WTC11 (cell line): ENCODE results near the gene GRIN3B. TPM values are rescaled to one million over a fixed set of nuclear protein-coding genes. Genes with fewer than 3 reads are reported as not detected.

Experiments
- ATAC-seq: fragments of 200-7000 bp; cut with Tn5 transposase; 2 replicates; pipeline ENCODE4 v1.10.0; 2021; ENCODE audit warnings: mild to moderate bottlenecking, moderate library complexity
- CTCF ChIA-PET: fragments of 300-600 bp; sonication (Branson Sonifier 250); formaldehyde crosslinking; loops from one replicate; lab custom pipeline; 2021; ENCODE audit warnings: antibody characterized with exemption; lab: Charles Lee
- POLR2A ChIA-PET: fragments of 350-600 bp; sonication (Branson Sonifier 250); formaldehyde crosslinking; loops from one replicate; lab custom pipeline; 2021; ENCODE audit warnings: antibody characterized with exemption; lab: Charles Lee
- DNase-seq: peaks from one replicate; pipeline ENCODE4 v3.0.0; 2021; ENCODE audit warnings: low spot score
- H3K27ac Mint-ChIP-seq: 2 replicates; pipeline ENCODE4 v1.8.0; 2021; ENCODE audit warnings: mixed read lengths
- H3K27me3 Mint-ChIP-seq: 2 replicates; pipeline ENCODE4 v1.8.0; 2021; ENCODE audit warnings: low read depth, mild to moderate bottlenecking, moderate library complexity, mixed read lengths
- H3K36me3 Mint-ChIP-seq: 2 replicates; pipeline ENCODE4 v1.8.0; 2021; ENCODE audit warnings: mixed read lengths
- H3K4me1 Mint-ChIP-seq: 2 replicates; pipeline ENCODE4 v1.8.0; 2022; ENCODE audit warnings: mixed read lengths
- H3K4me3 Mint-ChIP-seq: 2 replicates; pipeline ENCODE4 v1.8.0; 2021; ENCODE audit warnings: mild to moderate bottlenecking, moderate library complexity, mixed read lengths
- H3K9me3 Mint-ChIP-seq: 2 replicates; pipeline ENCODE4 v1.8.0; 2021; ENCODE audit warnings: mixed read lengths
- ATF1 ChIP-seq: sonication (generic); formaldehyde crosslinking; IDR thresholded peaks from 2 replicates; pipeline ENCODE4 v1.8.1; 2023; ENCODE audit warnings: mild to moderate bottlenecking, moderate library complexity, missing genetic modification reagents
- ELF4 ChIP-seq: sonication (generic); formaldehyde crosslinking; IDR thresholded peaks from 2 replicates; pipeline ENCODE4 v1.8.1; 2022; ENCODE audit warnings: low read depth, mild to moderate bottlenecking, moderate library complexity, missing genetic modification reagents
- NFYB ChIP-seq: sonication (generic); formaldehyde crosslinking; conservative IDR thresholded peaks from 2 replicates; pipeline ENCODE4 v1.8.0; 2022; ENCODE audit warnings: low read depth, missing genetic modification reagents
- NR1H2 ChIP-seq: sonication (generic); formaldehyde crosslinking; IDR thresholded peaks from 2 replicates; pipeline ENCODE4 v1.9.0; 2021; ENCODE audit warnings: mild to moderate bottlenecking, moderate library complexity, missing genetic modification reagents
- NR2C2 ChIP-seq: sonication (generic); formaldehyde crosslinking; IDR thresholded peaks from 2 replicates; pipeline ENCODE4 v1.8.0; 2022; ENCODE audit warnings: mild to moderate bottlenecking, missing genetic modification reagents
- PRRX2 ChIP-seq: fragments of 250-450 bp; sonication (Bioruptor Pico); IDR thresholded peaks from 2 replicates; pipeline ENCODE4 v1.8.0; 2021; ENCODE audit warnings: mild to moderate bottlenecking
- SMAD4 ChIP-seq: sonication (generic); formaldehyde crosslinking; IDR thresholded peaks from 2 replicates; pipeline ENCODE4 v1.8.0; 2022; ENCODE audit warnings: mild to moderate bottlenecking, missing genetic modification reagents
- ZNF263 ChIP-seq: sonication (generic); formaldehyde crosslinking; IDR thresholded peaks from 2 replicates; pipeline ENCODE4 v1.8.1; 2022; ENCODE audit warnings: low read depth, mild to moderate bottlenecking, moderate library complexity, missing genetic modification reagents
- ZNF671 ChIP-seq: fragments of 250-450 bp; sonication (Bioruptor Pico); IDR thresholded peaks from 2 replicates; pipeline ENCODE4 v1.8.0; 2021; ENCODE audit warnings: mild to moderate bottlenecking
- total RNA-seq: library from RNA; stranded (reverse); gene quantifications from 3 replicates; pipeline ENCODE4 v1.2.3, GENCODE V29; 2021
- TF ChIP-seq, protein P1 (sequence below): fragments of 250-450 bp; sonication (Bioruptor Pico); IDR thresholded peaks from 2 replicates; pipeline ENCODE4 v1.9.0; 2021; ENCODE audit warnings: mild to moderate bottlenecking, borderline replicate concordance
- TF ChIP-seq, protein P2 (sequence below): fragments of 250-450 bp; sonication (Bioruptor Pico); conservative IDR thresholded peaks from 2 replicates; pipeline ENCODE4 v1.9.0; 2021; ENCODE audit warnings: mild to moderate bottlenecking
- TF ChIP-seq, protein P3 (sequence below): sonication (generic); formaldehyde crosslinking; IDR thresholded peaks from 2 replicates; pipeline ENCODE4 v1.8.0; 2022; ENCODE audit warnings: mild to moderate bottlenecking, missing genetic modification reagents
- TF ChIP-seq, protein P4 (sequence below): sonication (generic); formaldehyde crosslinking; IDR thresholded peaks from 2 replicates; pipeline ENCODE4 v1.8.1; 2023; ENCODE audit warnings: mild to moderate bottlenecking, moderate library complexity, missing genetic modification reagents
- TF ChIP-seq, protein P5 (sequence below): sonication (generic); formaldehyde crosslinking; IDR thresholded peaks from 2 replicates; pipeline ENCODE4 v1.8.1; 2022; ENCODE audit warnings: low read depth, mild to moderate bottlenecking, moderate library complexity, missing genetic modification reagents, borderline replicate concordance
- TF ChIP-seq, protein P6 (sequence below): sonication (generic); formaldehyde crosslinking; IDR thresholded peaks from 2 replicates; pipeline ENCODE4 v1.8.1; 2023; ENCODE audit warnings: mild to moderate bottlenecking, missing genetic modification reagents

GRIN3B gene
- total RNA-seq, 1 experiment from 2014 or later = 1.9 TPM

DNA sequence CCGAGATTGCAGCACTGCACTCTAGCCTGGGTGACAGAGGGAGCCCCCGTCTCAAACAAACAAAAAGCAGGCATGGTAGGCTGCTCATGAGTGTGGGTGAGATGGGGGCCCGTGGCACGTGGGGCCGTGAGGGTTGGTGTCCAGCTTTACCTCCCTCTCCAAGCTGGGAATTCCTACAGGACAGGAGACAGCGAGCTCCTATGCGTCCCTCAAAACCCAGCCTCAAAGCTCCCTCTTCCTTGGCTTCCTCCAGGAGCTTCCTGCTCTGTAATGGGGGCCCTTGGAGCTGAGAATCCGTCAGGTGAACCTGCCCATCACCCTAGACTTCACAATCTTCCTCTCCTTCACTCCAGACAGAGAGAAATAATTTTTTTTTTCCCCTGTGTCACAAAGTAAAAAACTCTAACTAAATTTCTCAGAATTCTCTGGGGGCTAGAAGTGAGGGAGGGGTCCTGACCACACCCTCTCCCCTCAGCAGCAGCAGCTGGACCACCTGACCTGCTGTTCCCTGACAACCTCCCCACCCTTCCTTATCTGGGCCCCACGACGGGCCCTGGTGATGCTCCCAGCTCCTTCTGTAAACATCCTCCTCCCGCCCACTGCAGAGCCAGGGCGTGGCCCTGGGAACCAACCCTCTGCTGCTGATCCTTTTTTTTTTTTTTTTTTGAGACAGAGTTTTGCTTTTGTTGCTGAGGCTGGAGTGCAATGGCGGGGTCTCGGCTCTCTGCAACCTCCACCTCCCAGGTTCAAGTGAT lies 38.2 kb upstream of the GRIN3B start:
- Mint-ChIP-seq H3K4me1 (peaks cover 18% of the 10 kb centered on the region), H3K4me3 (no peak overlapping the region), H3K27ac (peak overlapping the region; percentile 23; the same call in 1 of the 2 replicates), H3K9me3 (peaks cover 10% of the 10 kb centered on the region), H3K36me3 (peaks cover 40% of the 10 kb centered on the region), H3K27me3 (no peaks in the 10 kb centered on the region)
- no peak for TF ChIP-seq NFYB
- TF ChIP-seq SMAD4 (CRISPR knock-in tag) = no peak
- no peak for TF ChIP-seq PRRX2
- TF ChIP-seq, protein P1, sequence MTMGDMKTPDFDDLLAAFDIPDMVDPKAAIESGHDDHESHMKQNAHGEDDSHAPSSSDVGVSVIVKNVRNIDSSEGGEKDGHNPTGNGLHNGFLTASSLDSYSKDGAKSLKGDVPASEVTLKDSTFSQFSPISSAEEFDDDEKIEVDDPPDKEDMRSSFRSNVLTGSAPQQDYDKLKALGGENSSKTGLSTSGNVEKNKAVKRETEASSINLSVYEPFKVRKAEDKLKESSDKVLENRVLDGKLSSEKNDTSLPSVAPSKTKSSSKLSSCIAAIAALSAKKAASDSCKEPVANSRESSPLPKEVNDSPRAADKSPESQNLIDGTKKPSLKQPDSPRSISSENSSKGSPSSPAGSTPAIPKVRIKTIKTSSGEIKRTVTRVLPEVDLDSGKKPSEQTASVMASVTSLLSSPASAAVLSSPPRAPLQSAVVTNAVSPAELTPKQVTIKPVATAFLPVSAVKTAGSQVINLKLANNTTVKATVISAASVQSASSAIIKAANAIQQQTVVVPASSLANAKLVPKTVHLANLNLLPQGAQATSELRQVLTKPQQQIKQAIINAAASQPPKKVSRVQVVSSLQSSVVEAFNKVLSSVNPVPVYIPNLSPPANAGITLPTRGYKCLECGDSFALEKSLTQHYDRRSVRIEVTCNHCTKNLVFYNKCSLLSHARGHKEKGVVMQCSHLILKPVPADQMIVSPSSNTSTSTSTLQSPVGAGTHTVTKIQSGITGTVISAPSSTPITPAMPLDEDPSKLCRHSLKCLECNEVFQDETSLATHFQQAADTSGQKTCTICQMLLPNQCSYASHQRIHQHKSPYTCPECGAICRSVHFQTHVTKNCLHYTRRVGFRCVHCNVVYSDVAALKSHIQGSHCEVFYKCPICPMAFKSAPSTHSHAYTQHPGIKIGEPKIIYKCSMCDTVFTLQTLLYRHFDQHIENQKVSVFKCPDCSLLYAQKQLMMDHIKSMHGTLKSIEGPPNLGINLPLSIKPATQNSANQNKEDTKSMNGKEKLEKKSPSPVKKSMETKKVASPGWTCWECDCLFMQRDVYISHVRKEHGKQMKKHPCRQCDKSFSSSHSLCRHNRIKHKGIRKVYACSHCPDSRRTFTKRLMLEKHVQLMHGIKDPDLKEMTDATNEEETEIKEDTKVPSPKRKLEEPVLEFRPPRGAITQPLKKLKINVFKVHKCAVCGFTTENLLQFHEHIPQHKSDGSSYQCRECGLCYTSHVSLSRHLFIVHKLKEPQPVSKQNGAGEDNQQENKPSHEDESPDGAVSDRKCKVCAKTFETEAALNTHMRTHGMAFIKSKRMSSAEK (CRISPR knock-in tag) = no peak
- DNase-seq (no peak), ATAC-seq (no peak)
- ChIA-PET POLR2A (no interaction called here), CTCF (interaction anchor here (0.7 to 1.2 kb wide), 3 partner anchors 9 to 59 kb away, joined by 3 to 4 read pairs (median 3); no protein-coding TSS in a partner anchor)

DNA sequence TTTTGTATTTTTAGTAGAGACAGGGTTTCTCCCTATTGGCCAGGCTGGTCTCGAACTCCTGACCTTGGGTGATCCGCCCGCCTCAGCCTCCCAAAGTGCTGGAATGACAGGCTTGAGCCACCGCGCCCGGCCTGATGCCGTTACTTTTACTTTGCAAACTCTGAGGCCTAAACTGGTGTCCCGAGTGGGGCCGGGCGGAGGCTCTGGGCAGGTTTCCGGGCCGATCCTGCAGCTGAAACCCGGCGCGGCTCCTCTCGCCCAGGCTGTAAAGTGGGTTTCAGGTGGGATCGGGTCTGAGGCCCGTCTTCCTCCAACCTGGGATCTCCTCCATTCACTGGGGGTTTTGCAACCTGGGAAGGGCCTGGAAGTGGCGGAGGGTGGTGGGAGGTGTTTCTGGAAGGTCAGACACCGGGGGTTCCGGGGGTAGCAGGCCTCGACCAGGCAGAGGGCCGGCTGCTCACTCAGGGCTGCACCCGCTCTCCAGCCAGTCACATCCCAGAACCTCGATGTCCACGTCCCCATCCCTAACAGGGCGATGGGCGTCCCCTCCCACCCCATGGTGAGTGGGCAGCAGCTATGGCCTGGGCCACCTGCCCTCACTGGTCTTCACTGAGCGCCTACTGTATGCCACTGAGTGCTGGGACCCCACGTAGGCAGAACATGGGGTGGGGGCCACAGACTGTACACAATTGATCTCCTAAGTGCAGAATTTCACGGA lies 37.4 kb upstream of the GRIN3B start:
- H3K4me1 Mint-ChIP-seq = peaks cover 14% of the 10 kb centered on the region
- H3K27me3 Mint-ChIP-seq = no peaks in the 10 kb centered on the region
- 0 out of 2 replicates have a peak overlapping the region, but pooled peaks have one; percentile 51 for H3K27ac Mint-ChIP-seq
- no peak for DNase-seq
- peaks cover 48% of the 10 kb centered on the region for H3K36me3 Mint-ChIP-seq
- no peak for ATAC-seq
- POLR2A ChIA-PET = interaction anchor here (0.6 kb wide), 1 partner anchor 271 kb away, joined by 7 read pairs; no protein-coding TSS in a partner anchor
- CTCF ChIA-PET = interaction anchor here (1.2 kb wide), 1 partner anchor 8 kb away, joined by 4 read pairs; no protein-coding TSS in a partner anchor
- peaks cover 13% of the 10 kb centered on the region for H3K9me3 Mint-ChIP-seq
- H3K4me3 Mint-ChIP-seq = no peak overlapping the region
- TF ChIP-seq ELF4 (CRISPR knock-in tag) (no peak), NR2C2 (CRISPR knock-in tag) (no peak), ZNF263 (CRISPR knock-in tag) (no peak), ATF1 (CRISPR knock-in tag) (no peak), NR1H2 (CRISPR knock-in tag) (no peak), ZNF671 (CRISPR knock-in tag) (no peak), PRRX2 (no peak)
- TF ChIP-seq, protein P2, sequence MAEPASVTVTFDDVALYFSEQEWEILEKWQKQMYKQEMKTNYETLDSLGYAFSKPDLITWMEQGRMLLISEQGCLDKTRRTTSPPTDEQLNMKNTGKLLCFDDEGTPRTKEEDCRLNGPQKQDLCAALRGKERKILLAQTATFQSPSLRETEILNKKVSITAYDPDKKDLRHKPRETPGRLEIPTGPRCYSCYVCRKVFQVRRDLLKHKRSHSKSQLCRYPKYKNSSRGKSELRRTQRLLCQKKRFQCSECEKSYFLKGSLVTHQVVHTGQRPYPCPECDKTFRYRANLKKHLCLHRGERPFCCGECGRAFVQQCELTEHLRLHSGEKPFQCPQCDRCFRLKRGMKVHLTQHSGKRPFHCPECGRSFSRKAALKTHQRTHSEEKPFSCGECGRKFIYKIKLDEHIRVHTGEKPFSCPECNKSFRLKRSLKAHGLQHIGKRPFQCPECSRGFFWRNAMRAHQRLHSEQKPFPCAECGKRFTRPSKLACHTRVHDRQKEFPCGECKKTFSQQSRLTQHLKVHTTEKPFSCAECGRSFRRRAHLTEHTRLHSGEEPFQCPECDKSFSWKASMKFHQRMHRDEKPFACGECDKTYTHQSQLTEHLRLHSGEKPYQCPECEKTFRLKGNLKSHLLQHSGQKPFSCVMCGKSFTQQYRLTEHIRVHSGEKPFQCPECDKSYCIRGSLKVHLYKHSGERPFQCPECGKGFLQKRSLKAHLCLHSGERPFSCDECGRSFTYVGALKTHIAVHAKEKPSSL = no peak
- TF ChIP-seq, protein P3, sequence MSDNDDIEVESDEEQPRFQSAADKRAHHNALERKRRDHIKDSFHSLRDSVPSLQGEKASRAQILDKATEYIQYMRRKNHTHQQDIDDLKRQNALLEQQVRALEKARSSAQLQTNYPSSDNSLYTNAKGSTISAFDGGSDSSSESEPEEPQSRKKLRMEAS (CRISPR knock-in tag) = no peak
- TF ChIP-seq, protein P1 (CRISPR knock-in tag) = no peak
- TF ChIP-seq, protein P4, sequence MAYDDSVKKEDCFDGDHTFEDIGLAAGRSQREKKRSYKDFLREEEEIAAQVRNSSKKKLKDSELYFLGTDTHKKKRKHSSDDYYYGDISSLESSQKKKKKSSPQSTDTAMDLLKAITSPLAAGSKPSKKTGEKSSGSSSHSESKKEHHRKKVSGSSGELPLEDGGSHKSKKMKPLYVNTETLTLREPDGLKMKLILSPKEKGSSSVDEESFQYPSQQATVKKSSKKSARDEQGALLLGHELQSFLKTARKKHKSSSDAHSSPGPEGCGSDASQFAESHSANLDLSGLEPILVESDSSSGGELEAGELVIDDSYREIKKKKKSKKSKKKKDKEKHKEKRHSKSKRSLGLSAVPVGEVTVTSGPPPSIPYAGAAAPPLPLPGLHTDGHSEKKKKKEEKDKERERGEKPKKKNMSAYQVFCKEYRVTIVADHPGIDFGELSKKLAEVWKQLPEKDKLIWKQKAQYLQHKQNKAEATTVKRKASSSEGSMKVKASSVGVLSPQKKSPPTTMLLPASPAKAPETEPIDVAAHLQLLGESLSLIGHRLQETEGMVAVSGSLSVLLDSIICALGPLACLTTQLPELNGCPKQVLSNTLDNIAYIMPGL = no peak
- TF ChIP-seq, protein P5, sequence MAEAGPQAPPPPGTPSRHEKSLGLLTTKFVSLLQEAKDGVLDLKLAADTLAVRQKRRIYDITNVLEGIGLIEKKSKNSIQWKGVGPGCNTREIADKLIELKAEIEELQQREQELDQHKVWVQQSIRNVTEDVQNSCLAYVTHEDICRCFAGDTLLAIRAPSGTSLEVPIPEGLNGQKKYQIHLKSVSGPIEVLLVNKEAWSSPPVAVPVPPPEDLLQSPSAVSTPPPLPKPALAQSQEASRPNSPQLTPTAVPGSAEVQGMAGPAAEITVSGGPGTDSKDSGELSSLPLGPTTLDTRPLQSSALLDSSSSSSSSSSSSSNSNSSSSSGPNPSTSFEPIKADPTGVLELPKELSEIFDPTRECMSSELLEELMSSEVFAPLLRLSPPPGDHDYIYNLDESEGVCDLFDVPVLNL (CRISPR knock-in tag) = no peak
- TF ChIP-seq, protein P6, sequence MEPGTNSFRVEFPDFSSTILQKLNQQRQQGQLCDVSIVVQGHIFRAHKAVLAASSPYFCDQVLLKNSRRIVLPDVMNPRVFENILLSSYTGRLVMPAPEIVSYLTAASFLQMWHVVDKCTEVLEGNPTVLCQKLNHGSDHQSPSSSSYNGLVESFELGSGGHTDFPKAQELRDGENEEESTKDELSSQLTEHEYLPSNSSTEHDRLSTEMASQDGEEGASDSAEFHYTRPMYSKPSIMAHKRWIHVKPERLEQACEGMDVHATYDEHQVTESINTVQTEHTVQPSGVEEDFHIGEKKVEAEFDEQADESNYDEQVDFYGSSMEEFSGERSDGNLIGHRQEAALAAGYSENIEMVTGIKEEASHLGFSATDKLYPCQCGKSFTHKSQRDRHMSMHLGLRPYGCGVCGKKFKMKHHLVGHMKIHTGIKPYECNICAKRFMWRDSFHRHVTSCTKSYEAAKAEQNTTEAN (CRISPR knock-in tag) = no peak
